Neural cell (in vitro differentiated cells): ENCODE results near the gene C20orf144. TPM values are rescaled to one million over a fixed set of nuclear protein-coding genes. Genes with fewer than 3 reads are reported as not detected.

Experiments used
- H2AFZ ChIP-seq: fragments of 200-600, 300-800 bp; sonication (generic), shearing (Covaris generic); 2 replicates; pipeline ENCODE4 v1.6.0; 2014; ENCODE audit warnings: low read depth, mild to moderate bottlenecking, antibody characterized with exemption, low read length, moderate library complexity
- H3F3A ChIP-seq: fragments of 200-600 bp; shearing (Covaris generic); 2 replicates; pipeline ENCODE4 v1.6.1; 2016; ENCODE audit warnings: mild to moderate bottlenecking, moderate library complexity, mixed read lengths, antibody characterized with exemption, low read length; ENCODE audit not compliant: insufficient read depth, poor library complexity, severe bottlenecking
- H3K27ac ChIP-seq: fragments of 200-600, 300-800 bp; sonication (generic), shearing (Covaris generic); 2 replicates; pipeline ENCODE4 v1.5.1; 2014; ENCODE audit warnings: mild to moderate bottlenecking, low read length, moderate library complexity
- H3K27me3 ChIP-seq: fragments of 300-800, 200-600 bp; sonication (generic), shearing (Covaris generic); 2 replicates; pipeline ENCODE4 v1.6.0; 2014; ENCODE audit warnings: mild to moderate bottlenecking, low read depth, low read length, moderate library complexity; ENCODE audit not compliant: insufficient read depth
- H3K36me3 ChIP-seq: fragments of 300-800, 200-600 bp; sonication (generic), shearing (Covaris generic); 2 replicates; pipeline ENCODE4 v1.5.1; 2014; ENCODE audit warnings: mild to moderate bottlenecking, antibody characterized with exemption, low read length, moderate library complexity; ENCODE audit not compliant: insufficient read depth
- H3K4me2 ChIP-seq: fragments of 300-800, 200-600 bp; sonication (generic), shearing (Covaris generic); 2 replicates; pipeline ENCODE4 v1.6.0; 2014; ENCODE audit warnings: mild to moderate bottlenecking, low read length
- H3K4me3 ChIP-seq: fragments of 300-800, 200-600 bp; sonication (generic), shearing (Covaris generic); 2 replicates; pipeline ENCODE4 v1.5.1; 2014; ENCODE audit warnings: mild to moderate bottlenecking, low read length, moderate library complexity
- H3K79me2 ChIP-seq: fragments of 200-600 bp; shearing (Covaris generic); replicated peaks from 2 replicates; pipeline ENCODE4 v1.6.0; 2014; ENCODE audit warnings: mild to moderate bottlenecking, low read length, moderate library complexity; ENCODE audit not compliant: insufficient read depth
- H3K9ac ChIP-seq: fragments of 300-800, 200-600 bp; sonication (generic), shearing (Covaris generic); 2 replicates; pipeline ENCODE4 v1.6.1; 2016; ENCODE audit warnings: mild to moderate bottlenecking, low read length, mixed read lengths
- H3K9me2 ChIP-seq: fragments of 200-600 bp; shearing (Covaris generic); 2 replicates; pipeline ENCODE4 v1.6.1; 2016; ENCODE audit warnings: mild to moderate bottlenecking, low read length, mixed read lengths; ENCODE audit not compliant: insufficient read depth
- H3K9me3 ChIP-seq: fragments of 200-600, 300-800 bp; sonication (generic), shearing (Covaris generic); 2 replicates; pipeline ENCODE4 v1.6.1; 2016; ENCODE audit warnings: mild to moderate bottlenecking, mixed run types, low read length, moderate library complexity, mixed read lengths
- H4K20me1 ChIP-seq: fragments of 200-600 bp; shearing (Covaris generic); 2 replicates; pipeline ENCODE4 v1.6.1; 2016; ENCODE audit warnings: mild to moderate bottlenecking, mixed run types; ENCODE audit not compliant: insufficient read depth
- CTCF ChIP-seq: fragments of 450-650 bp; IDR thresholded peaks from 2 replicates; pipeline ENCODE4 v1.5.1; 2014; ENCODE audit warnings: antibody characterized with exemption, mild to moderate bottlenecking, moderate library complexity; ENCODE audit not compliant: poor library complexity, severe bottlenecking
- EP300 ChIP-seq: fragments of 450-650 bp; conservative IDR thresholded peaks from 2 replicates; pipeline ENCODE4 v1.6.1; 2014; ENCODE audit warnings: antibody characterized with exemption, mild to moderate bottlenecking, moderate library complexity; ENCODE audit not compliant: poor library complexity, severe bottlenecking
- EZH2 ChIP-seq: fragments of 200-600, 300-800 bp; shearing (Covaris generic), sonication (generic); IDR thresholded peaks from 2 replicates; pipeline ENCODE4 v1.6.1; 2014; ENCODE audit warnings: antibody characterized with exemption, low read length, borderline replicate concordance, mild to moderate bottlenecking; ENCODE audit not compliant: insufficient read depth, poor library complexity, severe bottlenecking
- MXI1 ChIP-seq: fragments of 450-650 bp; conservative IDR thresholded peaks from 2 replicates; pipeline ENCODE4 v1.6.1; 2014; ENCODE audit warnings: antibody characterized with exemption, mild to moderate bottlenecking; ENCODE audit not compliant: poor library complexity, severe bottlenecking
- POLR2AphosphoS5 ChIP-seq: IDR thresholded peaks from 2 replicates; pipeline ENCODE4 v1.6.1; 2012
- RAD21 ChIP-seq: fragments of 450-650 bp; conservative IDR thresholded peaks from 2 replicates; pipeline ENCODE4 v1.6.1; 2014; ENCODE audit warnings: antibody characterized with exemption, mild to moderate bottlenecking, moderate library complexity
- REST ChIP-seq: IDR thresholded peaks from 2 replicates; pipeline ENCODE4 v1.6.1; 2012; ENCODE audit warnings: borderline replicate concordance
- SMC3 ChIP-seq: fragments of 450-650 bp; conservative IDR thresholded peaks from 2 replicates; pipeline ENCODE4 v1.6.1; 2014; ENCODE audit warnings: antibody characterized with exemption, mild to moderate bottlenecking, moderate library complexity; ENCODE audit not compliant: poor library complexity
- TAF1 ChIP-seq: IDR thresholded peaks from 2 replicates; pipeline ENCODE4 v1.6.1; 2012; ENCODE audit warnings: low read depth
- polyA minus RNA-seq: library from RNA; depleted of rRNA, polyadenylated mRNA; stranded (reverse); fragments of >200 nt; gene quantifications from 2 replicates; pipeline ENCODE4 v1.2.3, GENCODE V29; 2014
- polyA plus RNA-seq: library from polyadenylated mRNA; depleted of rRNA; stranded (reverse); fragments of >200 nt; gene quantifications from 2 replicates; pipeline ENCODE4 v1.2.3, GENCODE V29; 2014

Gene C20orf144
- polyA plus RNA-seq (not detected in 2 replicates), polyA minus RNA-seq (0.23 and 0.49 TPM in 2 replicates)

GRCh38 chr20:33662172-33662571 is at the start of gene C20orf144:
Gene C20orf144 (plus strand): TSS chr20:33662327. CDS start chr20:33662346, 19 bp downstream.
- Histone ChIP-seq H2AFZ (peak within 1 kb of the TSS; percentile 54), H3K9me2 (no peaks in the 10 kb centered on the region), H3F3A (no peaks in the 10 kb centered on the region), H3K36me3 (no peaks in the 10 kb centered on the region), H4K20me1 (no peaks in the 10 kb centered on the region), H3K4me2 (peak within 1 kb of the TSS; percentile 58), H3K27me3 (no peaks in the 10 kb centered on the region), H3K4me3 (peak within 1 kb of the TSS; percentile 91), H3K9me3 (no peaks in the 10 kb centered on the region), H3K79me2 (no peaks in the 10 kb centered on the region), H3K9ac (peak within 1 kb of the TSS; percentile 84), H3K27ac (peak within 1 kb of the TSS; percentile 60)
- TF ChIP-seq EP300 (no peak), SMC3 (no peak), MXI1 (no peak), RAD21 (no peak), REST (no peak), EZH2 (no peak), TAF1 (no peak), CTCF (no peak), POLR2AphosphoS5 (no peak)

- H3K4me3 ChIP-seq = no peak overlapping the region
- H3K9me3 ChIP-seq = no peaks in the 10 kb centered on the region
- no peak overlapping the region for H3K9ac ChIP-seq
- no peaks in the 10 kb centered on the region for H3K79me2 ChIP-seq
- no peak overlapping the region for H2AFZ ChIP-seq
- TF ChIP-seq POLR2AphosphoS5 = no peak
- TF ChIP-seq MXI1 = no peak
- TF ChIP-seq SMC3 = no peak
- TF ChIP-seq EP300 = no peak
- no peak for TF ChIP-seq REST
- no peak for TF ChIP-seq TAF1
- TF ChIP-seq EZH2 = no peak
- no peak for TF ChIP-seq RAD21
- no peak for TF ChIP-seq CTCF
- H3K4me2 ChIP-seq = no peak overlapping the region
- no peak overlapping the region for H3K27ac ChIP-seq
- H3K9me2 ChIP-seq = no peaks in the 10 kb centered on the region
- no peaks in the 10 kb centered on the region for H4K20me1 ChIP-seq
- no peaks in the 10 kb centered on the region for H3K27me3 ChIP-seq
- no peaks in the 10 kb centered on the region for H3F3A ChIP-seq
- no peaks in the 10 kb centered on the region for H3K36me3 ChIP-seq
Observed at GRCh38 chr20:33621717-33622400, 40.3 kb upstream of the C20orf144 start.
